NCI-H69 (cell line): ENCODE results near the gene WDR5.
A peak's percentile ranks its signal among the peaks of the same experiment; 100 is the strongest.

Source experiments
- DNase-seq: peaks from one replicate; lab custom pipeline; 2025; lab: John Stamatoyannopoulos, UW

Gene WDR5

GRCh38 chr9:134158753-134159392, 23.0 kb downstream of the WDR5 start:
- peak; percentile 24 for DNase-seq

- no peak for DNase-seq
These were observed 23.8 kb downstream of the WDR5 start for GRCh38 chr9:134159566-134160245.

- no peak for DNase-seq
These were observed 25.8 kb downstream of the WDR5 start for GRCh38 chr9:134161647-134162046.

- DNase-seq: no peak
These were observed 26.4 kb downstream of the WDR5 start for GRCh38 chr9:134162212-134162775.

GRCh38 chr9:134162926-134163370, 27.1 kb downstream of the WDR5 start:
- no peak for DNase-seq

GRCh38 chr9:134163371-134164196, 27.7 kb downstream of the WDR5 start:
- peak; percentile 80 for DNase-seq

GRCh38 chr9:134164879-134165278, 29.0 kb downstream of the WDR5 start:
- no peak for DNase-seq

GRCh38 chr9:134165357-134166315, 29.8 kb downstream of the WDR5 start:
- DNase-seq: no peak

- no peak for DNase-seq
These were observed 30.5 kb downstream of the WDR5 start for GRCh38 chr9:134166374-134166773.

- no peak for DNase-seq
These were observed 31.6 kb downstream of the WDR5 start for GRCh38 chr9:134167530-134167931.

- DNase-seq: no peak
These were observed 33.1 kb downstream of the WDR5 start for GRCh38 chr9:134168757-134169550.

- DNase-seq: no peak
These were observed 34.0 kb downstream of the WDR5 start for GRCh38 chr9:134169724-134170401.

- DNase-seq: no peak
These were observed 34.8 kb downstream of the WDR5 start for GRCh38 chr9:134170532-134171315.

GRCh38 chr9:134171316-134172197, 35.7 kb downstream of the WDR5 start:
- no peak for DNase-seq

GRCh38 chr9:134172198-134173126, 36.6 kb downstream of the WDR5 start:
- no peak for DNase-seq

GRCh38 chr9:134173127-134174072, 37.5 kb downstream of the WDR5 start:
- no peak for DNase-seq
